ENCODE results near the gene TBC1D22A.

DNA sequence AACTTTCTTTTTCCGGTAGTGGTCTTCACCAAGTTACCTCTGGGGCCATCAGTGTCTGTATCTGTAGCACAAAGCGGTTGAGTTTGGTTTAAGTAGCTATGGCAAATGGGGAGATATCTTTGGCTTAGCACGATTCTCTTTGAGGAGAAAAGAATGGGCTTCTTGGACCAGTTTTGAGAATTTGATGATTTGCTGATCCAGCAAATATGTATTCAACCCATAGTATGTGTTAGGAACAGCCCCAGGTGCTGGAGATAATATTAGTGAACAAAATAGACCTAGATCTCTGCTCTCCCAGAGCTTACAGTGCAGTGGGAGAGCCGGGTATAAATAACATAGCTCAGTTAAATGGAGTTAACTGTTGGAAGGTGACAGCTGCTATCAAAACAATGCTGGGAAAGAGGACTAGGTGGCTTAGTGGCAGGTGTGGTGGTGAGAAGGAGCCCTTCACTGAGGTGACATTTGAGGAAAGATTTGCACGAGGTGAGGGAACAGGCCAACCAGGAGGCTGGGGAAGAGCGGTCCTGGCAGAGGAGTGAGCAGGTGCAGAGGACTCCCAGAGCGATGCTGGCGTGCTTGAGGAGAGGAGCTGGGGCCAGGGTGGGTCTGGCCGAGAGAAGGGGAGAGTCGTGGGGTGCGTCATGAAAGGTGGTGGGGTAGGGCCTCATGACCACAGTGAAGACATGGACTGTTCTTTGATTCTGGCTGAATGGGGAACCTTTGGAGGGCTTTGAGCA, 5.0 kb downstream of the TBC1D22A start:
- TF ChIP-seq, protein P1, sequence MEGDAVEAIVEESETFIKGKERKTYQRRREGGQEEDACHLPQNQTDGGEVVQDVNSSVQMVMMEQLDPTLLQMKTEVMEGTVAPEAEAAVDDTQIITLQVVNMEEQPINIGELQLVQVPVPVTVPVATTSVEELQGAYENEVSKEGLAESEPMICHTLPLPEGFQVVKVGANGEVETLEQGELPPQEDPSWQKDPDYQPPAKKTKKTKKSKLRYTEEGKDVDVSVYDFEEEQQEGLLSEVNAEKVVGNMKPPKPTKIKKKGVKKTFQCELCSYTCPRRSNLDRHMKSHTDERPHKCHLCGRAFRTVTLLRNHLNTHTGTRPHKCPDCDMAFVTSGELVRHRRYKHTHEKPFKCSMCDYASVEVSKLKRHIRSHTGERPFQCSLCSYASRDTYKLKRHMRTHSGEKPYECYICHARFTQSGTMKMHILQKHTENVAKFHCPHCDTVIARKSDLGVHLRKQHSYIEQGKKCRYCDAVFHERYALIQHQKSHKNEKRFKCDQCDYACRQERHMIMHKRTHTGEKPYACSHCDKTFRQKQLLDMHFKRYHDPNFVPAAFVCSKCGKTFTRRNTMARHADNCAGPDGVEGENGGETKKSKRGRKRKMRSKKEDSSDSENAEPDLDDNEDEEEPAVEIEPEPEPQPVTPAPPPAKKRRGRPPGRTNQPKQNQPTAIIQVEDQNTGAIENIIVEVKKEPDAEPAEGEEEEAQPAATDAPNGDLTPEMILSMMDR (IDR thresholded peaks at IDR 0.05) = no peak
- no peak for TF ChIP-seq POLR2A (IDR thresholded peaks at IDR 0.05)

All from ovary (tissue), 3 donors.